ENCODE data around the gene CNP.
"Not testable (repeated sequence)": the region's sequence is repeated elsewhere in the genome, so short reads cannot be mapped to it uniquely, and the experiment has no call there.

CNP gene

GRCh38 chr17:41966463-41967140 is at the start of gene CNP:
TSS of gene CNP (plus strand) at chr17:41966795. CDS start at chr17:41966885, 90 bp downstream.
- DNase-seq: peak; percentile 24

GRCh38 chr17:41917192-41917591 is 49.4 kb upstream of the CNP start:
- no peak for DNase-seq

GRCh38 chr17:41917679-41918313 is 48.8 kb upstream of the CNP start:
- no peak for DNase-seq

- DNase-seq: peak; percentile 63
Measured at GRCh38 chr17:41918314-41919164, 48.1 kb upstream of the CNP start, which contains the start of gene ACLY. TSS of gene ACLY (minus strand) at chr17:41918951. CDS start at chr17:41913873, 5,078 bp downstream.

- DNase-seq: peak; percentile 15
Measured at GRCh38 chr17:41919165-41919817, 47.3 kb upstream of the CNP start.

GRCh38 chr17:41919840-41920579 is 46.6 kb upstream of the CNP start:
- no peak for DNase-seq

- DNase-seq: no peak
Measured at GRCh38 chr17:41920580-41920955, 46.0 kb upstream of the CNP start.

- DNase-seq: no peak
Measured at GRCh38 chr17:41925991-41926590, 40.5 kb upstream of the CNP start.

GRCh38 chr17:41928693-41929251 is 37.8 kb upstream of the CNP start:
- DNase-seq: no peak

- DNase-seq: peak; percentile 81
Measured at GRCh38 chr17:41930009-41930832, 36.4 kb upstream of the CNP start, which contains the start of gene ODAD4. TSS of gene ODAD4 (plus strand) at chr17:41930617. CDS start at chr17:41930724, 107 bp downstream.

- DNase-seq: not testable (repeated sequence)
Measured at GRCh38 chr17:41930833-41931156, 35.8 kb upstream of the CNP start.

GRCh38 chr17:41931715-41932114 is 34.9 kb upstream of the CNP start:
- DNase-seq: not testable (repeated sequence)

- DNase-seq: no peak
Measured at GRCh38 chr17:41932816-41933389, 33.7 kb upstream of the CNP start.

- no peak for DNase-seq
Measured at GRCh38 chr17:41935641-41936040, 31.0 kb upstream of the CNP start.

GRCh38 chr17:41937970-41938954 is 28.3 kb upstream of the CNP start:
- no peak for DNase-seq

GRCh38 chr17:41939044-41939692 is 27.4 kb upstream of the CNP start:
- no peak for DNase-seq

GRCh38 chr17:41939693-41940090 is 26.9 kb upstream of the CNP start:
- no peak for DNase-seq

GRCh38 chr17:41941168-41941567 is 25.4 kb upstream of the CNP start:
- DNase-seq: no peak

Measured in NCI-H187 treated with DMSO at 0.1 percent for 48 hours (cell line).